GM18520 (cell line): ENCODE data around the gene RNF11.

ENCODE experiments used
- ATAC-seq: cut with Tn5 transposase; IDR thresholded peaks from one replicate; pipeline ENCODE4 v1.9.1; 2021; ENCODE audit not compliant: unreplicated experiment

Gene RNF11

DNA sequence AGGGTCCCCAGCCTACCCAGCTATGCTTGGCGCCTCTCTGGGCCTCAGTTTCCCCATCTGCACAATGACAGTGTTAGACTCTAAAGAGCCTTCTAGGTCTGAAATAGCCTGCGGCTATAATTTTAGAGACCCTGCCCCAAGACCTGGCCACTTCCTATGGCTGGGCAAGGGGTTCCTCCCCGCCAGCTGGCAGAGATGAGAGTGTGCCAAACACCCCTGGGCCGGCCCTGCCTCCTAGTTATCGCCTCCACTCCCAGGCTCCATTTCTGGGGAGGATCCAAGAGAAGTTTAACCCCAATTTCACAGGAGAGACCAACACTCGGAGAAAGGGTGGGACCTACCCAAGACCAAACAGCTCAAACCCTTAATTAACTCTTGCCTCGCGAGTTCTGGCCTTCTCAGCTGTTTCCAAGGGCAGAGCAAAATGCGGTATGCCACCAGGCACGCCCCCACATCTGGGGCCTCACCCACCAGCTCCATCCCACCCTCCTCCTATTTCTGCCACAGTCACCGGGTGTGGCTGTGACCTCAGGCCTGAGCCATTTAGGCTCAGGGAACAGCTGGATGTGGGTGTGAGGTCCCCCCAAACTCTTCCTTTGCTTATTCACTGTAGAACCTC lies 58.6 kb downstream of the RNF11 start:
- ATAC-seq, result no peak

DNA sequence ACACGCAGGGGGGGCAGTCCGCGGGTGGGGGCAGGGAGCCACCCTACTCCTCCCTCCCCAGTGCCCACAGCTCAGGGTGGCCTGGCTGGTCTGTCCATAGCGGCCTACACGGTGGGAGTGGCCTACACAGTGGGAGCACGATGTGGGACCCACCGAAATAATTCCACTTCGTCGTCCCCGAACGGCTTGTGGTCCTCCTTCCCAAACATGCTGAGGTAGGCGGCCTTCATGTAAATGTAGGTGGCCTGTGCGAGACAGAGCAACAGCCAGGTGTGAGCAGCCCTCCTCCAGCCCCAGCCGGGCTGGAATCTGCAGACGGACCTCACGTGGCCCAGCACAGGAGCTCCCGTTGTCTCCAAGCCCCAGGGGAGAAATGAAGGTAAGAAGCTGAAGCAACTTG lies 59.9 kb downstream of the RNF11 start:
- no peak for ATAC-seq

DNA sequence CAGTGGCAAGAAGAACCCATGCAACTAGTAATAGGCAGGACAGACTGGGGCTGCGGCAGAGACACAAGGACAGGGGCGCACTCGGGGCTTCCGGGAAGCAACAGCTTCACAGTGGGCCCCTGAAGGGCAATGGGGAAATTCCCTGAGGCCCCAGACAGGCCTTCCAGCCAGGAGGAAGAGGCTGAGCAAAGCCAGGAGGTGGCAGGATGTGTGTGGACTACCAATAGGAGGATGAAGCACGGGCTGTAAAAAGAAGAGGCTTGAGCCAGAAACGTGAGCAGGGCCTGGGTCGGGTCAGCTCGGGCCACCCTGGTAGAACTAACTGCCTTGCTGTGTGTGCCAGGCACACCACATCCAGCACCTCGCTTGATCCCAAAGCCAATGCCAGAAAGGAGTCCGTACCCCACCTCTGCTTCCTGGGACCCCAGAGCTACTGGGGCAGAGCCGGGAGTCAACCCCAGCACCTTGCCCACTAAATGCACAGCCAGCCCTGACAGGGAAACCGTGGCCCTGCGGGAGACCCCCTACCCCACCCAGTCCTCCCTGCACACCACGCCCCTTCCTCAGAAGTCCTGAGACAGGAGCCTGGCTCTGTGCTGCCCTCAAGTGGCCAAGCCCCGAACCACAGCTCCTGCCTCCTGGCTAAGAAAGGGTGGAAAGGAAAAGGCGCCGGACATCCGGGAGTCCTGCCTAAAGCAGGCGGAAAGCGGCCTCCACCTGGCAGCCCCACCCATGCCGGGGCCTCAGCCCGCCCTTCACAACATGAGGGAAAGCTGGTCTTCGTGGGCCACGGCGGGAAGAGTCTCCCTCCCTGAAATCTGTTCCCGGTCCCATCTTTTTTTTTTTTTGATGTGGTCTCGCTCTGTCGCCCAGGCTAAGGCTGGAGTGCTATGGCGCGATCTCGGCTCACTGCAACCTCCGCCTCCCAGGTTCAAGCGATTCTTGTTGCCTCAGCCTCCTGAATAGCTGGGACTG lies 60.6 kb downstream of the RNF11 start:
- ATAC-seq, result no peak

DNA sequence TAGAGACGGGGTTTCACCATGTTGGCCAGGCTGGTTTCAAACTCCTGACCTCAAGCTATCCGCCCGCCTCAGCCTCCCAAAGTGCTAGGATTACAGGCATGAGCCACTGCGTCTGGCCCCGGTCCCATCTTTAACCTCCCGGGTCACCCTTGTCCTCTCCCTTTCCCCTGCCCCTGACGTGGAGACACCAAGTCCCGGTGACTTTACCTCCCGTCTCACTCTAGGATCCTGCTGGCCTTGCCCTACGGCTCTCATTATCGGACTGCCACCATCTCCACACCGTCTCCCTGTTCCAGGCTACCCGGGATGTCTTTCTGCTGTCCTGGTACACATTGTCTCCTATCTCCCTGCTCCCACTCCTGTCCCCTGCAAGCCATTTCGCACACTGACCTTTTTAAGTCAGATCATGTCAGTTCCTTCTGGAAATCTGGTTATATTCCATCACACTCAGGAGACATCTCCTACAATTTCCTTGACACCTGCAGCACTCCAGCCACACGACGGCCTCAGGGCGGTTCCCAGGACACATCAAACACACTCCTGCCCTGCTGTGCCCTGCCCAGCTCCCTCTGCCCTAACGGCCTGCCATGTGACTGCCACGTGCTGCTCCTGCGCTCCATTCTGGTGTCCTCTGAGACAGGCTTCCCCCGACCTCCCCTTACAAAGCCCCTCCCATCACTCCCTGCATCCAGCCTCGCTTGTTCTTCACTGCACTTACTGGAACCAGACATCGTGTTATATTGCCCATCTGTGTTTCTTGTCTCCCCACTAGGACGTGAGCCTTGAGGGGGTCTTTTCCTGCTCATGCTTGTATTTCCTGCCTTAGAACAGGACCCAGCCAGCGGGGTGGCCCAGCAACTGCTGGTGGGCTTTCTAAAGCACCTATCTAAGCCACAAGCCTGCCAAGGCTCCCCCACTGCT lies 61.6 kb downstream of the RNF11 start:
- ATAC-seq, result no peak

DNA sequence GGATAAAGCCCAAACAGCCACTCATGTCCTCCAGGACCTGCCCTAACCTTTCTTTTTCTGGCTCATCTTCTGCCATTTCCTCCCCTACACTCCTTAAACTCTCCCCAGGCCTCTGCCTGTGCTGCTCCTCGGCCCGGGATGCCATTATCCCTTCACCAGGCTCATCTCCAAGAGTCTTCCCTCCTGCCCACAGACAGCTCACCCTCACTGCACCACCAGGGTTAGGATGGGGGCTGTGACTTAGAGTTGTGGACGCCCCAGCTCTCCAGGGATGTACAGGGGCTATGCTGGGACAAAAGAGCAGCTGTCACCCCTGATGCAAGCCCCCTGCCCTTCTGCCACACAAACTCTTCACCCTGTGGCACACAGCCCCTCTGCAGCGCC lies 62.2 kb downstream of the RNF11 start:
- no peak for ATAC-seq

DNA sequence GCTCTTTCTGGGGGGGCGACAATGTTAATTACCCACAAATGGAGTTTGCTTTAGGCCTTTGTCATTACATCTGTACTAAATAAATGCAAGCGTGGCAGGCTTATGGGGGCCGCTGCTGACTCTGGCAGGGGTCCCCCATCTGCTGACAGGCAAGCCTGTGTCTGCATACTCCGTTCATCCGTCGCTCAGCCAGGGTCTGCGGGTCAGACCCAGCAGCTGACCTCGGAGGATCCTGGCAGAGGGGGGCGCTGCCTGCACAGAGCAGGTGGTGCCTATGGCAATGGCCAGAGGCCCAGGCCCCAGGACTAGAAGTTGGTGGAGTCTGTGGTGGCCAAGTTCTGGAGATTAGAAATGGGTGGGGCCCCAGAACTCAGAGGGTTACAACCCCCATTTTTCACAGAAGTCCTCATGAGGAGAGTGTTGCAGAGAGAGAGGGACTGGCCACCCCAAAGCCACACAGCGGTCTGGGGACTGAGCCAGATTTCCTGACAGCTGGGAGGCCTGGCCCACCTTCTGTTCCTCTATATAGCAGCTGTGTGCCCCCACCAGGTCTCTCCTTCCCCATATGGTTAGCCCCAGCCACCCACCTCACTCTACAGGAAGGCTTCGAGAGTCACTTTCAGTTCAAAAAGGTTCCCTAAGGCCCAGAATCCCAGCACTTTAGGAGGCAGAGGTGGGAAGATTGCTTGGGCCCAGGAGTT lies 63.3 kb downstream of the RNF11 start:
- ATAC-seq, result no peak

DNA sequence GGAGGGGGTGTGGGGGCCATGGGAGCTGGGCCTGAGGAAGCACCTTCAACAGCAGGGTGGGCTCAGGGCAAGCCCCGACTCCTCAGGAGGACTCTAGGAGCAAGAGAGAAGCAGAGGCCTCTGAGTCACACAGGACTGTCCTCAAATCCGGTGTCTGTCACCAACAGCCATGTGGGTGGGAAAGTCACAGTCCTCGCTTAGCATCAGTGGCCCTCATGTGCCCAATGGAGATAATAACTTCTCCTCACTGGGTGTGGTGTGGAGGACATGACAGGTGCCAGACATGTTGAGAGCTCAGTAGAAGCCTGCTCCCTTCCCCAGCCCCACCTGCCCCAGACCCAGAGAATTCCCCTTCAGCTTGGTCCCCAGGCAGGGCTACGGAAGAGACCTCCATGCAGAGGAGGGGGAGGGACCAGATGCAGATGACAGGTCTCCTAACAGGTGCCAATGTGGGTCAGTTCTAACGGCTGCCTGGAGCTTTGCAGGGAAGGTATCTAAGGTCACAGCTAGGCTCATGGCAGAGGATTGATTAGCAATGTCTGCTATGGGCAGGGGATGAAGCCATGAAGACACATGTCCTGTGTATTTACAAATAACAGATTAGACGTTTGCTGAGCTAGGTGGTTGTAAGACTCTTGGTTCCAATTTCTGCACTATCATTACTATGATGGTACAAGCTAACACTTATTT lies 64.1 kb downstream of the RNF11 start:
- ATAC-seq, result no peak

DNA sequence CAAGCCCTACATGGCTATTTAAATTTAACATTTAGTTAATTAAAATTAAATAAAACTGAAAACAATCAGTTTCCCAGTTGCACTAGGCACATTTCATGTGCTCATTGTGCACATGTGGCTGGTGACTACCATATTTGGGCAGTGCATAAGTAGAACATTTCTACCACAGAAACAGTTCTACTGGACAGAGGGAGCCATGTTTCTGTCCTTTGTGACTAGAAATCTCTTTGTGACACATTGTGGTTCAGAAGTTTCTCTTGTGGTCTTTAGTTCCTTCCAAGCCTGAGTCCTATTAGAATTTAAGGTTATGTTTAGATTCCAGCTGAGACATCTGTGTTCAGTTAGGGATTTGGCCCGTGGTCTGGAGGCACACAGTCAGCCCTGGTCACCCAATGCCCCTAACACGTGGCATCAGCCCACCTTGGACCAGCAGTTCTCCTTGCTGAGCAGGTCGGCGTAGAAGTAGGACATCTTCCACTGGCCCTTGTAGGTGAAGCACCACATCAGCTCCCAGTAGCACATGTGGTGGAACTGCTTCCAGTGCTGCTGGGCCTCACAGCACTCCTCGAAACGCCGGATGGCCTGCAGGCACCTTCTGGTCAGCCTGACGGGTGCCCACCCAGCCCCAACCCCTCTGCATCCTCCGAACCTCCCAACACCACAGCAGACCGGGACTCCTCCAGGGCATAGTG lies 65.2 kb downstream of the RNF11 start:
- no peak for ATAC-seq

DNA sequence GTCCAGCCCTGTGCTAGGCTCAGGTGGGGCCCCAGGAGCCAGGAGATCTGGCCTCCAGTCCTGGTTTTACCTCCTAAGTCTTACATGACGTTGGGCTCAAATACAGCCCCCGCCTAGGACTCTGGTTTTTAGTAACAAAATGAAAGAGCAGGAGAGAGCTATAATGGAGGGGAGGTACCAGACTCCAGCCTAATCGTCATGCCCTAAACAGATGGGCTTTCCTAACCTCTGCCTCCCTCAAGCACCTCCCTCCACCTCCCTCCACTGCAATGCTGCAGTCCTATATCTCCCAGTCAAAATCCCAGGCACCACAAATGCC lies 65.7 kb downstream of the RNF11 start:
- no peak for ATAC-seq

DNA sequence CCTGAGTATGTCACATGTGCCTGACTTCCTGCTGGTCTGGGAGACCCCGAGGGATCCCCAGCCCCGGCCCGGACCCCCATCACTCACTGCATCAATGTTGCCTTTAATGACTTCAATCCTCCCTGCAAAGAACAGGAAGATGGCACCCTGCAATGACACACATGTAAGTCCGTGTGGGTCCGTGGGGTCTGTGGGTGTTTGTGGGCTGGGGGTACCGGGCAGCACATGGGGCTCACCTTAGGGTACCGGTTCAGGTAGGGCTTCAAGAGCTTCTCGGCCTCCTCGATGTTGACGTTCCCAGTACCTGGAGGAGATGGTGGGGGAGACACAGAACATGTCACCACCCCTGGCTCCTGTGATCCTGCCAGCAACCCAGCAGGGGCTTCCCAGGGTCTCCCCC lies 66.2 kb downstream of the RNF11 start:
- ATAC-seq, result no peak

DNA sequence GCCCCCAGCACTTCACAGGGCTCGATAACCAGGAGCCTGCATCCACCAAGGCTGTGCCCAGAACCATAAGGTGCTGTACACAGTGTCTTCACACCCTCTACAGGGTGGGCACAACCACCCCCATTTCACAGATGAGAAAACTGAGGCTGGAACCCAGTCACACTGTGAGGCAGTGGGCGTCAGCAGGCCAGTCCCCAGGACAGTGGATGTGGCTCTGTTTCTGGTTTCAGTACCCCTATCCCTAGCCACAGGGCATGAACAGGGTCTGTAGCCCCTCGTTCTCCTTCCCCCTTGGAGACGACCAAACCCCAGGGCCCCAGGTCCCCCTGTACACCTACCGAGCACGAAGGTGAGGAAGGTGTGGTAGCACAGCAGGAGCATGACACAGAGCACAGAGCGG lies 66.7 kb downstream of the RNF11 start:
- ATAC-seq, result no peak

DNA sequence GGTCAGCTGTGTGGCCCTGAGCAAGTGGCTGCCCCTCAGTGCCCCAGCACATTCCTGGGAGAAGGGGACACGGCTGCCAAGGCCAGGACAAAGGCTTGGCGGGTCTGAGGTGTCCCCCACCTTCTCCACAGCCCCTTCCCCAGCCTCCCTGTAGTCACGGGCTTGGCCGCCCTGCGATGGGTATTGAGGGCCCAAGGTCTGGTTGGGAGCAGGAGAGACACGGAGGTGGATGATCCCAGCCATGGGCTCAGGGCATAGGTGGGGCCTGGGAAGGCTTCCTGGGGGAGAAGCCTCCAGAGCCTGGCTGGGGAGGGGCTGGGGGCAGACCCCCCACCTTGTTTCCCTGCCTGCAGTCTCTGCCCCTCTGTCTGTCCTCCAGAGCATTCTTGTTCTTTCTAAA lies 67.2 kb downstream of the RNF11 start:
- no peak for ATAC-seq

DNA sequence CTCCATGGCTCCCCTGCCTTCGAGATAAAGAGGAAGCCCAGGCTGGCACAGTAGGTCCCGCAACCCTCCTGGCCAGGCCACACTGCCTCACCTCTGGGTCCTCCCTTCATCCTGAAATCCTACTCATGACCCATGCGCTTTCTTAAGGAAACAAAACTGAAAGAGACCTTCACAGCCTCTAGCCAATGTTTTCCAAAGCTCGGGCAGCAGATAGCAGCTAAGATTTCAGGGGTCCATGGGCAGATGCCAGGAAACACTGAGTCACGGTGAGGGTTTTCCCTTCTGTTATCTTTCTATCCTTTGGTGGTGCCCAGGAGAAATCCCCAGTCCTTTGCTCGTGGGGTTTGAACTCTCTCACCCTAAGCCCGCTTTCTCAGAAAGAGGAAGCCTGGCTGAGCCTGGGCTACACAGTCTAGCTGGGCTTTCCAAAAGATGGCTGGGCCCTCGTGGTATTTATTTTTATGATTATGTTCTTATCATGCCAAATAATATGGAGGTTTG lies 67.7 kb downstream of the RNF11 start:
- no peak for ATAC-seq

DNA sequence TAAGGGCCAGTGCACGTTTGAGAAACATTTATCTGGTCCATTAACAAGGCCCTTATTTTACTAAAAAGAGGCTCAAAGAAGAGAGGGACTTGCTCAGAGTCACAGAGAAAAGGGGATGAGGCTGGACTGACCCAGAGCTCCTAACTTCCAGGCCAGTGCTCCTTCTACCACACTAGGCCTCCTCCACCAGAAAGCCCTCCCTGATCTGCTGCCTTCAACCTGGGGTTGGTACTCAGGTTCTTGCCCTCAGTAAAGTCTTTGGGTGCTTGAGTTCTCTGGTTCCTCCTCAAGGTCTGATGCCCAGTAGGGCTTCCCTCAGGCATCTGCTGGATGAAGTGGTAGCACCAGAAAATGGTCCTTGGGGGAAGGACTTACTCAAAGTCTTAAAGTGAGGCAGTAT lies 68.3 kb downstream of the RNF11 start:
- ATAC-seq, result no peak

DNA sequence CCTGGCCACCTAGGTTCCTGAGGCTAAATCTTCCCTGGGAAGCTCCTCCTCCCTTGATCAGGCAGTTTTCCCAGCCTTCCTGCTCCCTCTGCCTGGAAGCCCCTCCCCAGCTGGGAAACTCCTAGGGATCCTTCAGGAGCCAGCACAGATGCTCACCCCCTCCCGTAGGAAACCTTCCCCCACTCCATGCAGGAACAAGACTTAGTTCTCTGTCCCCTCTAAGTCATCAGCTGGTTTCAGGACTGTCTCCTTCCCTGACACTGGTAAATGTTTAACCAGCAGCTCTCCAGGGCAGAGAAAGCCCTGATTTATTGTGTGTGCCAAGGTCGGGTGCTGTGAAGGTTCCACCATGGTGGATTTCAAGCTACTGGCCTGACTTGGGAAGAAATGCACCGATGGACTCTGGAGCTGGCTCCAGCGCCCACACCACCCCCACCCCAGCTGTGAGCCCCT lies 69.3 kb downstream of the RNF11 start:
- ATAC-seq, result no peak

DNA sequence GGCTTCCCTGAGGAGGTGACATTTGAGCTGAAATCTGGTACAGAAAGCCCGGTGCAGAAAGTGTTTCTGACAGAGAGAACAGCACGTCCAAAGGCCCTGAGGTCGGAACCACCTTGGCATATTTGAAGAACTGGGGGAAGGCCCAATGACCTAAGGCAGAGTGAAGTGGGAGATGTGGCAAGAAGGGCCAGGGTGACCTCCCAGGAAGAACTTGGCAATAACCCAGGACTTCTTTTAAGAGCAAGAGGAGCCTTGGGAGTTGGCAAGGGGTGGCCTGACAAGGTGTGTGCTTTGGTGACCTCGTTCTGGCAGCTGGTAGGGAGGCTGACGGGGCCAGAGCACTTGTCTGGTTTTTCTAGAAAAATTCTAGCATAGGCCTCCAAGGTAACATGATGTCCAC lies 70.9 kb downstream of the RNF11 start:
- no peak for ATAC-seq

DNA sequence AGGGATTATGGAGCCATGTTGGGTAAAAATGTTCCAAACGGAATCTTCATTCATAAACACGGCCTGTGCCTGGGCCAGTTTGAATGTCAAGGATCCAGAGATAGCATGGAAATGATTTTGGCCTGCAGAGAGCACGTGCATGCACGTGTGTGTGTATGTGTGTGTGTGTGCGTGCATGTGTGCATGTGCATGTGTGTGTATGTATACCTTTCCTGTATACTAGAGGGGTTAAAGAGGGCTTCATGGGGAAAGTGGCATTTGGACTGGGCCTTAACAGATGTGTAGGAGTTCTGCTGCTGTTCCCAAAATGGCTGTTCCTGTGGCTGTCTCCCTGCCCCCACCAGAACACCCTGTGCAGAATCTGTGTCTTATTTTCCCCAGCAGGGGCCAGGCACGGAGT lies 72.6 kb downstream of the RNF11 start:
- no peak for ATAC-seq

DNA sequence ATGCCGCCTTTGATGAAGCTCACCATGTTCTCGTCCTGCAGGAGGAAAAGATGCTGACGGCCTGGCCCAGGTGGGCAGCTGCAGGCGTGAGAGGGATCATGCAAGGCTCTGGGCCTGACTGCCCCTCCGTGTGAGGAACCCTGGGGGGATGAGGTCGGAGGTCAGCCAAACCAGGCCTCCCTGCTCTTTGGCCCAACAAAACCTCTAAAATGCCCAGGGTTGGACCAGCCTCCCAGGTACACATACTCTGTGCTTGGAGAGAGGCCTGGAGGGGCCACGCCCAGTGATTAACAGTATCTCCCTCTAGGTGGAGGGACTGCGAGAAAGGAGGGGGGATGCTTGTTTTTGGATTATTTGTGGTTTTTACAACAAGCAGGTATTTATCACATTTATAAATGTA lies 73.2 kb downstream of the RNF11 start:
- no peak for ATAC-seq

DNA sequence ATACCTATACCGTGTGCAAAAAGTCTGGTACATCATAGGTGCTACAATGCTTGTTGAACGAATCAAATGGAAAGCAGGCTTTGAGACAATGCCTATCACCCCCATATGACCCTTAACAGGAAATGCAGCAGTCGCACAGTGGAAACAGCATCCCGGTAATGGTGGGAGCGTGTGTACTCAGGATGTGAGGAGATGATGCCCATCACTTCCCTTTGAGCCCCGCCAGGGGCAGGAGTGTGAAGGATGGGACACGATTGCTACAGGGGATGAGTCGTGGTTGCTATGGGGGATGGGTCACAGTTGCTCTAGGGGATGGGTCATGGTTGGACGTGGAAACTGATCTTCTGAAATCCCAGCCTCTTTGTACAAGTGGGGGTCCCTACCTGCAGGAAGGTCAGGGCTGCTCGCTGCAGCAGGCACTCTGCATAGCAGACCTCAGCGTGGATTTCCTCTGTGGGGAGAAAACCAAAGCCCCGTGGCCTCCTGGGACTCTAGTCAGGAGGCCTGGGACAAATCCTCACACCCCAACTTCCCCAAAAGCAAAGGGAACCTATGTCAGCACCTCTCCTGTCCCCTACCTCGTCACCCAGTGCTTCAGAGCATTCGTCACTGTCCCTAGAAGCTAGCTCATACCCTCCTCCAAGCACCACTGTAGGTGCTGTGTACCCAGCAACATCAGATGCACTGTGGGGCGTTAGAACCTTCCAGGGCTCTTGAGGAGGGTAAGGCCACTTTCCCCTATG lies 75.0 kb downstream of the RNF11 start:
- ATAC-seq, result no peak
